ENCODE results near the gene ITGA7.

DNA sequence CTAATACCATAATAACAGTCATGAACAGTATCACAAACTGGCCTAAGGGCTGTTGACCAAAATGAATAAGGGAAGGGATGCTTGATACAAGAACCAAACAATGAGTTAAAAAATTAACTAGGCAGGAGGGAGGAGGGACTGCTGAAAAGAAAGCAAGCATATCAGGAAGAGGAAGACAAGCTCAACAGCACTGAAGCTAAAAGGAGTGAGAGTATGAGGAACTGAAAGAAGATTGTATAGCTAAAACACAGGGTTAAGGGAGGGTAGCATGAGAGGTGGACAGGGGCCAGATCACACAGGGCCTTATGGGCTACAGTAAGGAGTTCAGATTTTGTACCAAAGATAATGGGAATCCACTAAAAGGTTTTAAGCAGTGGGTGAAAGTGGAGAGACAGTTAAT is 34.1 kb downstream of the ITGA7 start:
- TF ChIP-seq POLR2AphosphoS5 (IDR thresholded peaks at IDR 0.05; ENCODE audit: low read depth, low read length) (no peak), TCF7L2 (IDR thresholded peaks at IDR 0.05; ENCODE audit: low read depth, low read length) (no peak), SIN3A (IDR thresholded peaks at IDR 0.05; ENCODE audit: borderline replicate concordance, insufficient read depth, low read depth, low read length) (no peak)
- TF ChIP-seq, protein P1, sequence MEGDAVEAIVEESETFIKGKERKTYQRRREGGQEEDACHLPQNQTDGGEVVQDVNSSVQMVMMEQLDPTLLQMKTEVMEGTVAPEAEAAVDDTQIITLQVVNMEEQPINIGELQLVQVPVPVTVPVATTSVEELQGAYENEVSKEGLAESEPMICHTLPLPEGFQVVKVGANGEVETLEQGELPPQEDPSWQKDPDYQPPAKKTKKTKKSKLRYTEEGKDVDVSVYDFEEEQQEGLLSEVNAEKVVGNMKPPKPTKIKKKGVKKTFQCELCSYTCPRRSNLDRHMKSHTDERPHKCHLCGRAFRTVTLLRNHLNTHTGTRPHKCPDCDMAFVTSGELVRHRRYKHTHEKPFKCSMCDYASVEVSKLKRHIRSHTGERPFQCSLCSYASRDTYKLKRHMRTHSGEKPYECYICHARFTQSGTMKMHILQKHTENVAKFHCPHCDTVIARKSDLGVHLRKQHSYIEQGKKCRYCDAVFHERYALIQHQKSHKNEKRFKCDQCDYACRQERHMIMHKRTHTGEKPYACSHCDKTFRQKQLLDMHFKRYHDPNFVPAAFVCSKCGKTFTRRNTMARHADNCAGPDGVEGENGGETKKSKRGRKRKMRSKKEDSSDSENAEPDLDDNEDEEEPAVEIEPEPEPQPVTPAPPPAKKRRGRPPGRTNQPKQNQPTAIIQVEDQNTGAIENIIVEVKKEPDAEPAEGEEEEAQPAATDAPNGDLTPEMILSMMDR (IDR thresholded peaks at IDR 0.05), result no peak

Measured in Panc1 (cell line).